Measurements from ENCODE around the gene PLRG1. TPM values are rescaled to one million over a fixed set of nuclear protein-coding genes. Genes with fewer than 3 reads are reported as not detected.

PLRG1 gene
- polyA plus RNA-seq, 3 donors, result 34.6 to 56.1 (median 52.5) TPM

DNA sequence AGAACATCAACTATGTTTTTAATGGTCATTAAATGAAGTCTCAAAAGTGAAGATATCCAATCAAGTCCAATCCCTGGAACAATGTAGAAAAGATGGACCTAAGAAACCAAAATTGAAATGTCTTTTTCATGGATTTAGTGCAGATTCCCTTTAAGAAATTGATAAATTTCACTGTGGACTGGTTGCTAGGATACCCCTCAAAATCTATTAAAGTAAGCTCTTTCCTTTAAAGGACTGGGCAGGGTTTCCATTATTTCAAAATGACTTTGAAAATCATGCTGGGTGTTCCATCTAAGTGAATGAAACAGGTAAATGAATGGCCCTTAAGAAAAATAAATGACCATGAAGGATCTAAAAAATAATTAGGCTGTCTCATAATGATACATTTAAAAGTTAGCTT is 28.6 kb downstream of the PLRG1 start:
- H3K79me2 ChIP-seq (ENCODE audit: insufficient read depth, low read length), result no peaks in the 10 kb centered on the region
- H3K36me3 Mint-ChIP-seq, result no peaks in the 10 kb centered on the region
- H3K4me1 ChIP-seq (ENCODE audit: control insufficient read depth in 1 of 2, insufficient read depth in 2 of 2, low read length in 2 of 2), result peaks cover 0 to 5% of the 10 kb centered on the region in 2 donors
- no peak overlapping the region for H3K4me3 Mint-ChIP-seq
- H3K36me3 ChIP-seq (replicated peaks in 1 of 2; ENCODE audit: control insufficient read depth in 1 of 2, insufficient read depth in 2 of 2, low read length in 2 of 2), result no peaks in the 10 kb centered on the region
- no peaks in the 10 kb centered on the region for H3K27me3 ChIP-seq (ENCODE audit: control insufficient read depth in 2 of 2, insufficient read depth in 2 of 2, low read length in 2 of 2)
- H3K9ac ChIP-seq (ENCODE audit: insufficient read depth, low read length, poor library complexity, severe bottlenecking), result no peak overlapping the region
- H4K20me1 ChIP-seq (ENCODE audit: insufficient read depth, low read length), result no peaks in the 10 kb centered on the region
- H3K9me3 ChIP-seq (replicated peaks in 1 of 2; ENCODE audit: control insufficient read depth in 1 of 2, insufficient read depth in 1 of 2, low read length in 2 of 2), result no peaks in the 10 kb centered on the region
- no peak overlapping the region for H3K4me3 ChIP-seq (replicated peaks in 1 of 3; ENCODE audit: low read depth in 2 of 3, low read length in 3 of 3)
- intact Hi-C loops (cut with micrococcal nuclease), result no loop called here
- H3K4me1 Mint-ChIP-seq, result peaks cover 14% of the 10 kb centered on the region
- H2AFZ ChIP-seq (ENCODE audit: insufficient read depth, low read depth, low read length, poor library complexity, severe bottlenecking), result no peak overlapping the region
- TF ChIP-seq, protein P1, sequence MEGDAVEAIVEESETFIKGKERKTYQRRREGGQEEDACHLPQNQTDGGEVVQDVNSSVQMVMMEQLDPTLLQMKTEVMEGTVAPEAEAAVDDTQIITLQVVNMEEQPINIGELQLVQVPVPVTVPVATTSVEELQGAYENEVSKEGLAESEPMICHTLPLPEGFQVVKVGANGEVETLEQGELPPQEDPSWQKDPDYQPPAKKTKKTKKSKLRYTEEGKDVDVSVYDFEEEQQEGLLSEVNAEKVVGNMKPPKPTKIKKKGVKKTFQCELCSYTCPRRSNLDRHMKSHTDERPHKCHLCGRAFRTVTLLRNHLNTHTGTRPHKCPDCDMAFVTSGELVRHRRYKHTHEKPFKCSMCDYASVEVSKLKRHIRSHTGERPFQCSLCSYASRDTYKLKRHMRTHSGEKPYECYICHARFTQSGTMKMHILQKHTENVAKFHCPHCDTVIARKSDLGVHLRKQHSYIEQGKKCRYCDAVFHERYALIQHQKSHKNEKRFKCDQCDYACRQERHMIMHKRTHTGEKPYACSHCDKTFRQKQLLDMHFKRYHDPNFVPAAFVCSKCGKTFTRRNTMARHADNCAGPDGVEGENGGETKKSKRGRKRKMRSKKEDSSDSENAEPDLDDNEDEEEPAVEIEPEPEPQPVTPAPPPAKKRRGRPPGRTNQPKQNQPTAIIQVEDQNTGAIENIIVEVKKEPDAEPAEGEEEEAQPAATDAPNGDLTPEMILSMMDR (IDR thresholded peaks at IDR 0.05), result no peak
- H3K9me3 Mint-ChIP-seq, result peaks cover 0 to 7% (median 0%) of the 10 kb centered on the region in 7 donors
- DNase-seq, result no peak
- H3K4me2 ChIP-seq (replicated peaks; ENCODE audit: extremely low read depth, low read length, poor library complexity, severe bottlenecking), result no peak overlapping the region
- H3K27ac Mint-ChIP-seq, result no peak overlapping the region
- H3K27ac ChIP-seq (ENCODE audit: low read depth in 1 of 2, low read length in 2 of 2), result no peak overlapping the region
- peaks cover 5 to 18% (median 5%) of the 10 kb centered on the region in 3 donors for H3K27me3 Mint-ChIP-seq (ENCODE audit: low read depth in 3 of 3)

DNA sequence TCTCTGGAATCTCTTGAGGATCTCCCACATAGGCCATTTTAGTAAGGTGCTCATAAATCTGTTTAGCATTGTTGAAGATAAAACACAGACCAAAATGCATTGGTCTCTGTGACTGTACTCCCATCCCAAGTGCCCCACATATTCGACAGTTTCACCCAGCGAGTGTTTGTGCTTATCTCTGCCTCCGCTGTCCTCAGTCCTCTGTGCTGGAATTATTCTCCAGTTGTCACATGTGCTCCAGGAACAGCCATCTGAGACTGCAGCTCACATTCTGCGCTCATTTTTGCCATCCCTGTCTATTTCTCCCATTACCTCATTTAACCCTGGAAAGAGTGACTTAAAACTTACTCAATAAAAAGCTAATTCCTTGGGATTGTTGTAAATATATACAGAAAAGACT is 31.0 kb downstream of the PLRG1 start:
- H4K20me1 ChIP-seq (ENCODE audit: insufficient read depth, low read length), result no peaks in the 10 kb centered on the region
- no peak overlapping the region for H3K27ac ChIP-seq (ENCODE audit: low read depth in 1 of 2, low read length in 2 of 2)
- H3K9ac ChIP-seq (ENCODE audit: insufficient read depth, low read length, poor library complexity, severe bottlenecking), result no peak overlapping the region
- H3K27me3 Mint-ChIP-seq (ENCODE audit: low read depth in 3 of 3), result peaks cover 5 to 18% (median 5%) of the 10 kb centered on the region in 3 donors
- peaks cover 0 to 3% (median 0%) of the 10 kb centered on the region in 7 donors for H3K9me3 Mint-ChIP-seq
- peak overlapping the region in 1 of 2 donors; percentile 56 for H3K4me3 Mint-ChIP-seq
- H3K4me3 ChIP-seq (replicated peaks in 1 of 3; ENCODE audit: low read depth in 2 of 3, low read length in 3 of 3), result no peak overlapping the region
- TF ChIP-seq, protein P1 (IDR thresholded peaks at IDR 0.05), result no peak
- H3K36me3 Mint-ChIP-seq, result no peaks in the 10 kb centered on the region
- H3K27ac Mint-ChIP-seq, result no peak overlapping the region
- intact Hi-C loops (cut with micrococcal nuclease), result no loop called here
- peaks cover 2 to 3% of the 10 kb centered on the region in 2 donors for H3K27me3 ChIP-seq (ENCODE audit: control insufficient read depth in 2 of 2, insufficient read depth in 2 of 2, low read length in 2 of 2)
- H3K79me2 ChIP-seq (ENCODE audit: insufficient read depth, low read length), result no peaks in the 10 kb centered on the region
- H3K9me3 ChIP-seq (replicated peaks in 1 of 2; ENCODE audit: control insufficient read depth in 1 of 2, insufficient read depth in 1 of 2, low read length in 2 of 2), result no peaks in the 10 kb centered on the region
- H3K4me1 ChIP-seq (ENCODE audit: control insufficient read depth in 1 of 2, insufficient read depth in 2 of 2, low read length in 2 of 2), result no peaks in the 10 kb centered on the region
- 100% methylated on average over 3 of the region's 4 CpGs for WGBS (ENCODE audit: insufficient coverage)
- no peak overlapping the region for H3K4me2 ChIP-seq (replicated peaks; ENCODE audit: extremely low read depth, low read length, poor library complexity, severe bottlenecking)
- H3K36me3 ChIP-seq (replicated peaks in 1 of 2; ENCODE audit: control insufficient read depth in 1 of 2, insufficient read depth in 2 of 2, low read length in 2 of 2), result no peaks in the 10 kb centered on the region
- H3K4me1 Mint-ChIP-seq, result no peaks in the 10 kb centered on the region
- H2AFZ ChIP-seq (ENCODE audit: insufficient read depth, low read depth, low read length, poor library complexity, severe bottlenecking), result no peak overlapping the region
- no peak for DNase-seq
